Measurements from ENCODE around the gene SLC34A3. TPM values are rescaled to one million over a fixed set of nuclear protein-coding genes. Genes with fewer than 3 reads are reported as not detected.

Gene SLC34A3
- total and polyA plus RNA-seq, 12 donors = not detected

DNA sequence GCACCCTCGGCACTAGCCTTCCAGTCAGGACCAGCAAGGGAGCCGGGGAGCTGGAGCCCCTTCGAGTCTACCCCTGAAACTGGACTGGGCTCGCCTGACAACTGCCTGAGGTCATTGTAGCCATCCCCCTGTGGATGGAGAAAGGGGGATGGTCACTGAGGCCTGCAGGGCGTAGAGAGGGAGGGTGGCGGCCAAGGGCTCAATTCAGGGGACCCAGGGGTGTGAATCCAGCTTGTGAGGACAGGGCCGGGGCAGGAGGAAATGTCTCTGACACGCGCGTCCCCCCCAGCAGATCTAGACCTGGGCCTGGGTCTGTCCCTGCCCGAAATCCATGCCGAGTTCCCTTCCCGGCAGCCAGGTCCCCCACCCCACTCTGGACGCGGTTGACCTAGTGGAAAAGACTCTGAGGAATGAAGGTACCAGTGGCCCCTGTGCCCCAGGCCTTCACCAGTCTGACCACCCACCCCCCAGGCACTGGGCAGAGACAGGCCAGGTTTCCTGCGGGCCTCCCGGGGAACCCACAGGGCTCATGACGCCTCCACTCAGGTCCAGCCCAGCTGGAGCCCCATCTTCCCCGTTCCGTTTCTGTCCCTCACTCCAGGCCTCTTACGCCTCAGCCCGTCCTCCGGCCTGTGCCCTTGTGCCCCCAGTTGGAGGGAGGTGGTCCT, 805 bp downstream of the SLC34A3 start:
- Histone ChIP-seq H3K4me1 (peaks cover 3 to 17% (median 8%) of the 10 kb centered on the region in 9 donors), H3K27ac (no peak overlapping the region), H3K36me3 (no peaks in the 10 kb centered on the region), H3K9me3 (no peaks in the 10 kb centered on the region), H3K4me3 (no peak overlapping the region), H3K27me3 (peaks cover 16 to 69% (median 64%) of the 10 kb centered on the region in 7 donors)
- TF ChIP-seq CTCF (IDR thresholded peaks at IDR 0.05) = no peak
- intact Hi-C loops (cut with DNase I) = loop anchor here in 1 of 10 donors (10.0 kb wide), 1 partner anchor 447 kb away; no protein-coding TSS in a partner anchor
- DNase-seq (no peak), ATAC-seq (no peak)
- 79 to 83% methylated on average over 23 of the region's 23 CpGs for WGBS, 2 donors

DNA sequence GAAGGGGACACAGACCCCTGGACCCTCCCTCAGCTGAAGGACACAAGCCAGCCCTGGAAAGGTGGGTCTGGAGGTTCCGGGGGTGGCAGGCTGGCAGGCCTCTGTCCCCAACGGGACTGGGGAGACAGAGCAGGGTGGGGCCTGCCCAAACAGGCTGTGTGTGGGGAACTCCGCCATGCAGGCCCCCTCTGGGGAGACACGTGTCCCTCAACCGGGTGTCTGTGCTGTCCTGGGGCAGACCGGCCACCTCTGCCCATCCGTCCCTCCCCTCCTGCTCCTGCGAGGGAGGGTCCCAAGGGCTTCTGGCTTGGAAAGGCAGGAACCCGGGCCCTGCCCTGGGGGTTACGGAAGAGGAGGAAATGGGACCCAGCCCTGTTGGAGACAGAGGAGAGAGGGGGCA, 1.4 kb downstream of the SLC34A3 start:
- Histone ChIP-seq H3K36me3 (no peaks in the 10 kb centered on the region), H3K4me3 (no peak overlapping the region), H3K27me3 (peaks cover 16 to 69% (median 64%) of the 10 kb centered on the region in 7 donors), H3K27ac (no peak overlapping the region), H3K4me1 (peaks cover 9 to 22% (median 14%) of the 10 kb centered on the region in 9 donors), H3K9me3 (no peaks in the 10 kb centered on the region)
- DNase-seq (no peak), ATAC-seq (no peak)
- 61 to 78% methylated on average over 10 of the region's 10 CpGs for WGBS, 2 donors
- TF ChIP-seq CTCF (IDR thresholded peaks at IDR 0.05) = no peak
- intact Hi-C loops (cut with DNase I) = loop anchor here in 1 of 10 donors (10.0 kb wide), 1 partner anchor 447 kb away; no protein-coding TSS in a partner anchor

DNA sequence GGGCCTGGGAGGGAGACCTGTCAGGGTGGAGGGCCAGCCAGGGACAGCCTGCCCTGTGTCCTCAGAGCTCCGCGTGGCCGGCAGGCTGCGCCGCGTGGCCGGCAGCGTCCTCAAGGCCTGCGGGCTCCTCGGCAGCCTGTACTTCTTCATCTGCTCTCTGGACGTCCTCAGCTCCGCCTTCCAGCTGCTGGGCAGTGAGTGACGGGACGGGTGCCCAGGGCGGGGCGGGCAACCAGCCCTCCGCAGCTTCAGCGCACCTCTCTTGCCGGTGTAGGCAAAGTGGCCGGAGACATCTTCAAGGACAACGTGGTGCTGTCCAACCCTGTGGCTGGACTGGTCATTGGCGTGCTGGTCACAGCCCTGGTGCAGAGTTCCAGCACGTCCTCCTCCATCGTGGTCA, 1.8 kb downstream of the SLC34A3 start:
- Histone ChIP-seq H3K9me3 (no peaks in the 10 kb centered on the region), H3K27me3 (peaks cover 16 to 69% (median 64%) of the 10 kb centered on the region in 7 donors), H3K36me3 (no peaks in the 10 kb centered on the region), H3K4me3 (no peak overlapping the region), H3K4me1 (peaks cover 11 to 21% (median 16%) of the 10 kb centered on the region in 9 donors), H3K27ac (no peak overlapping the region)
- DNase-seq = no peak
- ATAC-seq = no peak
- no peak for TF ChIP-seq CTCF (IDR thresholded peaks at IDR 0.05)
- intact Hi-C loops (cut with DNase I) = loop anchor here in 1 of 10 donors (10.0 kb wide), 1 partner anchor 448 kb away; no protein-coding TSS in a partner anchor
- 69 to 83% methylated on average over 24 of the region's 24 CpGs for WGBS, 2 donors

DNA sequence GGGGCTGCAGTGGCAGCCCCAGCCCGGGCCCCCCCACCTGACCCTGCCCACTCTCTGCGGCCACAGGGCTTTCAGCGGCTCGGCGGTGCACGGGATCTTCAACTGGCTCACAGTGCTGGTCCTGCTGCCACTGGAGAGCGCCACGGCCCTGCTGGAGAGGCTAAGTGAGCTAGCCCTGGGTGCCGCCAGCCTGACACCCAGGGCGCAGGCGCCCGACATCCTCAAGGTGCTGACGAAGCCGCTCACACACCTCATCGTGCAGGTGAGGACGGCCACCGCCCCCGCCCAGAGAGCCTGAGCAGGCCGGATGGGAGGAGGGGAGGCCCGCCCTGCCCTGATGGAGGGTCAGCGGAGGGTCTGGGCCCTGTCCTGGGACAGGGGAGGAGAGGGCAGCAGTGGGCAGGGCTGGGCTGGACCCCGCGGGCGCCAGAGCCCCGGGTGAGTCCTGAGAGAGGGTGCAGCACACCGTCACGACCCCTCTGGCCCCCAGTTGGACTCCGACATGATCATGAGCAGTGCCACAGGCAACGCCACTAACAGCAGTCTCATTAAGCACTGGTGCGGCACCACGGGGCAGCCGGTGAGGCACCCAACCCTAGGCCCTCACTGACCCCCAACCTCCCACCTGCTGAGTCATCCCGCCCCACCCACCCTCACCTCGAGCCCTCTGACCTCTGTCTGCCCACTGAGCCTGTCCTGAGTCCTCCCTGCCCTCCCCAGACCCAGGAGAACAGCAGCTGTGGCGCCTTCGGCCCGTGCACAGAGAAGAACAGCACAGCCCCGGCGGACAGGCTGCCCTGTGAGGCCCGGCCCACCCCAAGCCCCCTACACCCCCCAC, 2.7 kb downstream of the SLC34A3 start:
- intact Hi-C loops (cut with DNase I) = loop anchor here in 1 of 10 donors (10.0 kb wide), 1 partner anchor 449 kb away; no protein-coding TSS in a partner anchor

More for the DNA sequence above, 2.7 kb downstream of the SLC34A3 start:
- ATAC-seq (no peak), DNase-seq (no peak)
- TF ChIP-seq CTCF (IDR thresholded peaks at IDR 0.05) = no peak
- Histone ChIP-seq H3K27me3 (peaks cover 16 to 65% (median 60%) of the 10 kb centered on the region in 7 donors), H3K36me3 (no peaks in the 10 kb centered on the region), H3K4me3 (no peak overlapping the region), H3K9me3 (no peaks in the 10 kb centered on the region), H3K4me1 (peaks cover 11 to 28% (median 18%) of the 10 kb centered on the region in 9 donors), H3K27ac (no peak overlapping the region)
- 77% methylated on average over 40 of the region's 40 CpGs for WGBS, 2 donors

All from heart right ventricle (tissue), 16 donors.